AG09309 (cell line): ENCODE data around the gene PPP1R16B.

Experiments used
- DNase-seq: peaks from one replicate; pipeline ENCODE4 v3.0.0-alpha.2; 2010; ENCODE audit warnings: low read depth
- H3K4me3 ChIP-seq: 2 replicates; pipeline ENCODE4 v1.5.1; 2011; ENCODE audit warnings: mild to moderate bottlenecking, low read depth, low read length, moderate library complexity; ENCODE audit not compliant: control insufficient read depth
- TF ChIP-seq, protein P1 (sequence below): IDR thresholded peaks from 2 replicates; pipeline ENCODE4 v1.5.1; 2011; ENCODE audit warnings: mild to moderate bottlenecking, low read depth, low read length, inconsistent platforms; ENCODE audit not compliant: insufficient read depth, control insufficient read depth; ENCODE audit errors: missing control alignments

PPP1R16B gene

DNA sequence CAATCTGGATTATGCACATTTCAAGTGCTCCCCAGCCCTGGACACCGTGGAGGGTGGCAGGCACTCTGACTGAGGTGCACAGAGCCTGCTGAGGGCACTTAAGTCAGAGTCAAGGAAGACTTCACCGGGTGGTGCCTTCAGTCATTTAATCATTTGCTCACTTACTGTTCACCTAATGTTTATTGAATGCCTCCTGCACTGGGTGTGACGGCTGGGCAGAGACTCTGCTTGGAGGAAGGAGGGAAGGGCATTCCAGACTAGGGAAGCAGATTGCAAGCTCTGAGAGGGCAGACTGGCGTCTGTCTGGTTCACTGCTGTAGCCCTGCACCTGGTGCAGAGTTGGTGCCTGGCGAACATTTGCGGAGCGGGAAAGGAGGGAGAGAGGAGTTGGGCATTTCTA lies 66.5 kb downstream of the PPP1R16B start:
- no peak overlapping the region for H3K4me3 ChIP-seq
- no peak for DNase-seq
- TF ChIP-seq, protein P1, sequence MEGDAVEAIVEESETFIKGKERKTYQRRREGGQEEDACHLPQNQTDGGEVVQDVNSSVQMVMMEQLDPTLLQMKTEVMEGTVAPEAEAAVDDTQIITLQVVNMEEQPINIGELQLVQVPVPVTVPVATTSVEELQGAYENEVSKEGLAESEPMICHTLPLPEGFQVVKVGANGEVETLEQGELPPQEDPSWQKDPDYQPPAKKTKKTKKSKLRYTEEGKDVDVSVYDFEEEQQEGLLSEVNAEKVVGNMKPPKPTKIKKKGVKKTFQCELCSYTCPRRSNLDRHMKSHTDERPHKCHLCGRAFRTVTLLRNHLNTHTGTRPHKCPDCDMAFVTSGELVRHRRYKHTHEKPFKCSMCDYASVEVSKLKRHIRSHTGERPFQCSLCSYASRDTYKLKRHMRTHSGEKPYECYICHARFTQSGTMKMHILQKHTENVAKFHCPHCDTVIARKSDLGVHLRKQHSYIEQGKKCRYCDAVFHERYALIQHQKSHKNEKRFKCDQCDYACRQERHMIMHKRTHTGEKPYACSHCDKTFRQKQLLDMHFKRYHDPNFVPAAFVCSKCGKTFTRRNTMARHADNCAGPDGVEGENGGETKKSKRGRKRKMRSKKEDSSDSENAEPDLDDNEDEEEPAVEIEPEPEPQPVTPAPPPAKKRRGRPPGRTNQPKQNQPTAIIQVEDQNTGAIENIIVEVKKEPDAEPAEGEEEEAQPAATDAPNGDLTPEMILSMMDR, result no peak

DNA sequence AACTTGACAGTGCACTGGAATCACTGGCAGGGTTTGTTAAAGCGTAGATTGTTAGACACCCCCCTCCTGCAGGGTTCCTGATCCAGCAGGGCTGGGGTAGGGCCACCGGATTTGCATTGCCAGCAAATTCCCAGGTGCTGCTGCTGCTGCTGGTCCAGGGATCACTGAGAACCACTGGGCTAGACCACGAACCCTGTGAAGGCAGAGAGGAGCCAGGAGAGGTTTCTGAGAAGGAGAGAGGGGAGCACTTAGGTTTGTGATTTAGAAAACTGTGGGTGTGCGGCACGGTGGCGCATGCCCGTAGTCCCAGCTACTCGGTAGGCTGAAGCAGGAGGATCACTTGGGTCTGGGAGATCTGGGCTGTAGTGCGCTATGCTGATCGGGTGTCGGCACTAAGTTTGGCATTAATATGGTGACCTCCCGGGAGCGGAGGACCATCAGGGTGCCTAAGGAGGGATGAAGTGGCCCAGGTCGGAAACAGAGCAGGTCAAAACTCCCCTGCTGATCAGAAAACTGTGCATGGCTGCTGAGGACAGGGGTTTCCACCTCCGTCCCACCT lies 67.1 kb downstream of the PPP1R16B start:
- no peak overlapping the region for H3K4me3 ChIP-seq
- no peak for DNase-seq
- TF ChIP-seq, protein P1, result no peak

DNA sequence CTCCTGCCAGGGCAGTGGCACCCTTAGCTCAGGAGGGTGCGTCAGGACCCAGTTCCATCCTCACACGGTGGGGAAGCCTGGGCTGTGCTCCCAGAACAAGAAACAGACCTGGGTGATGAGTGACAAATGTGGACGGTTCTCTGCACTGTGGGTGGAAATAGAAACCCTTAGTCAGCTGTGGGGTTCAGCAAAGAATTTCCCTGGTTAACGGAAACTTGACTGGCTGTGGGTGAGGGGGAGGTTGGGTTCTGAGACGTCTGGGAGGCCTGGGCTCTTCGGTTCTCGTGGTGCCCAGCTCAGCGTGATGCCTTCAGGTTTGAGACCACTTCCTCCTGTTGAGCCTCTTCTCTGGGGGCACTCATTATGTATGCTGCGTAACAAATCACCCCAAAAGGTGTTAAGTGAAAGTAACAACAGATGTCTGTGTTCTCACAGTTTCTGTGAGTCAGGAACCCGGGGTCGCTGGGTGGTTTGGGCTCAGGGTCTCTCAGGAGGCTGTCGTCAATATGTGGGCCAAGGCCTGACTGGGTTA lies 67.6 kb downstream of the PPP1R16B start:
- TF ChIP-seq, protein P1, result no peak
- DNase-seq, result no peak
- no peak overlapping the region for H3K4me3 ChIP-seq

DNA sequence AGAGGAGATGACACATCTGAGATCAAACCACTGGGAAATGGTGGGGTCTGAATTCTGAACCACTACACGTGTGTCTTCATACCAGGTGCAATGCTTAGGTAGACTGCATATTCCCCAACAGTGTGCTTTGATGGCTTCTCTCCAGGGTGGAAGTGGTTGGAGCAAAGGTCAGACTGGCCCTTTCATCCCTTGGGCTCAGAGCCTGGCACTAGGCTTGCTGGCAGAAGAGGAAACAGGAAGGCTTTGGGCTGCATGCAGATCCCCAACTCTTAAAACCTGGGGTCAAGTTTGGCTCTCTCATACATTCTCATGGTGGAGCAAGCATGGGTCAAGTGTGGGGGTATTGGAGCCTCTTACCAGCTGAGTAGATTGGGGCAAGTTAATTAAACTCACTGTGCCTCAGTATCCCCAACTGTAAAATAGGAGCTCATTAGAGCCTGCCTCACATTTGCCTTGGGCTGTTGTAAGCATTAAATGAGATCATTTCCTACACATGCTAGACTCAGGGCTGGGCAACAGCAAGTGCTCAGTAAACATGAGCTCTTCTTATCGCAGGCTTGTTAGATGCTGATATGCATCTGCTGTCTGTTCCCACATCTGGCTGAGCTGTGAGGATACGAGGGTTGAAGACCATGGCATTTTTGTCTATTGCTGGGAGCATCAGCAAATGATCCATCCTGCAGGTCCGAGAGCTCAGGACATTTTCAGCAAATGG lies 69.1 kb downstream of the PPP1R16B start:
- H3K4me3 ChIP-seq, result no peak overlapping the region
- TF ChIP-seq, protein P1, result no peak
- DNase-seq, result no peak

DNA sequence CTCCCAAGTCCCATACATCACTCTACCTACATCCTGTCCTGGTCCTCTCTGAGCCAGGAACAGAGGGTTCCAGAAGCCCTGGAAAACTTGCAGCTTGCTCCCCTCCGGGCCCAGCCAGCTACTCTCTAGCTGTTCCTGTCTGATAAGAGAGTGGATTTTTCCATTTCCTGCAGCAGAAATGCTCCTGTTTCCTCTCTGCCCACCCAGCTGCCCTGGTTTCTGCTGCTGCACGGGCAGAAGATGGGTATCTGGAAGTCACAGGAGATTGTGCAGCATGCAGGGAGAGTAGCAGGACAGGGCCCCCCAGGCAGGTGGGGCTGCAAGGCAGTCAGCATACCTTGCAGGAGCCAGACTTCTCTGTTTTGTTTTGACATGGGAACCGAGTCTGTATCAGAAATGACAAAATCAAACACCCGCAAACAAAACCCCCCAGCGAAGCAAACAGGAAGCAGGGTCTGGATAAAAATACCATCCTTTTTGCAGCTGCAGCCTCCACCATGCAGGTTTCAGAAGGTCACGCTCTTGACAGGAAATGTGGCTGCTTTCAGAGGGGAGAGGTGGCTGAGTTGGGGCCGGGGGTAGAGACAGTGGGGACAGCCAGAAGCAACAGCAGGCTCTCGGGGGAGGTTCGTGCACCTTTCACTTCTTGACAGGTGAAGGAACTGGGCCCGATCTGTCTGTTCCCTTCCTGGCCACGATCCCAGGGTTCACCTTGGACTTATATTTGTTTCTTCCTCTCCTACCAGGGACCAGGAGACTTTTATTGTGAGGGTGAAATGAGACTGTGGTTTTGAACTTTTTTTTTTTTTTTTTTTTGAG lies 69.9 kb downstream of the PPP1R16B start:
- no peak overlapping the region for H3K4me3 ChIP-seq
- TF ChIP-seq, protein P1, result no peak
- DNase-seq, result no peak

DNA sequence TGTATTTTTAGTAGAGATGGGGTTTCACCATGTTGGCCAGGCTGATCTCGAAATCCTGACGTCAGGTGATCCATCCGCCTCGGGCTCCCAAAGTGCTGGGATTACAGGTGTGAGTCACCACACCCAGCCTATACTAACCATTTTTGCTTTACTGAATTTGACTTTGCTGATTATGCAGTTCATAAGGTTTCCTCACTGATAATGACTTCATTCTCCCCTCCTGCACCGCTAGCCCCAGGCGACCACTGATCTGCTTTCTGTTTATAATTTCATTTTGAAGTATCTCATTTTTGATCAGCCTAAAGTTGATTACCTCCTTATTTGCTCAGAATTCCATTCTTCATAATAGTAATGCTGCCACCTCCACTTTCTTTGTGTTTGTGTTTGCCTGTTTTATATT lies 72.0 kb downstream of the PPP1R16B start:
- TF ChIP-seq, protein P1, result no peak
- no peak for DNase-seq
- no peak overlapping the region for H3K4me3 ChIP-seq
